Liver (tissue), 9 donors: Measurements from ENCODE around the gene RAI1. TPM values are rescaled to one million over a fixed set of nuclear protein-coding genes. Genes with fewer than 3 reads are reported as not detected.

Experiments
- DNase-seq: peaks from one replicate; pipeline ENCODE4 v3.0.0-alpha.2; 2017; ENCODE audit warnings: low spot score
- H3K27ac ChIP-seq, 2 donors: one replicate each; pipeline ENCODE4 v1.7.0; 2013; ENCODE audit warnings: inconsistent platforms in 2 of 2, low read length in 2 of 2, control low read depth in 1 of 2, low read depth in 1 of 2, mild to moderate bottlenecking in 1 of 2
- H3K27me3 ChIP-seq, 4 donors: one replicate each; pipeline versions ENCODE4 v1.6.1 to v1.7.0; 2013; ENCODE audit warnings: low read length in 3 of 4, inconsistent platforms in 1 of 4, mild to moderate bottlenecking in 1 of 4, moderate library complexity in 1 of 4; ENCODE audit not compliant: control insufficient read depth in 4 of 4, insufficient read depth in 4 of 4
- H3K36me3 ChIP-seq, 4 donors: one replicate each; pipeline versions ENCODE4 v1.6.1 to v1.7.0; 2013; ENCODE audit warnings: low read length in 3 of 4, mild to moderate bottlenecking in 3 of 4, low read depth in 1 of 4, moderate library complexity in 1 of 4; ENCODE audit not compliant: control insufficient read depth in 4 of 4, insufficient read depth in 3 of 4
- H3K4me1 ChIP-seq, 4 donors: one replicate each; pipeline versions ENCODE4 v1.6.1 to v1.7.0; 2013; ENCODE audit warnings: low read length in 3 of 4, mild to moderate bottlenecking in 3 of 4, moderate library complexity in 1 of 4; ENCODE audit not compliant: control insufficient read depth in 4 of 4, insufficient read depth in 4 of 4
- H3K4me3 ChIP-seq, 3 donors: one replicate each; pipeline versions ENCODE4 v1.6.1 to v1.7.0; 2013; ENCODE audit warnings: low read length in 3 of 3, control low read depth in 1 of 3, low read depth in 1 of 3, mild to moderate bottlenecking in 1 of 3
- H3K9ac ChIP-seq, 2 donors: one replicate each; pipeline ENCODE4 v1.7.0; 2013; ENCODE audit warnings: low read length in 2 of 2, mild to moderate bottlenecking in 2 of 2, moderate library complexity in 2 of 2, control low read depth in 1 of 2, low read depth in 1 of 2
- H3K9me3 ChIP-seq, 4 donors: one replicate each; pipeline versions ENCODE4 v1.6.1 to v1.7.0; 2013; ENCODE audit warnings: low read length in 3 of 4; ENCODE audit not compliant: control insufficient read depth in 4 of 4
- EGR1 ChIP-seq, 2 donors: IDR thresholded peaks; 2 replicates each; pipeline ENCODE4 v1.6.1; 2016 to 2018; ENCODE audit warnings: antibody characterized with exemption in 2 of 2, low read depth in 2 of 2
- HNF4A ChIP-seq, 2 donors: conservative IDR thresholded peaks; 2 replicates each; pipeline ENCODE4 v1.6.1; 2016; ENCODE audit warnings: antibody characterized with exemption in 2 of 2, mild to moderate bottlenecking in 2 of 2
- HNF4G ChIP-seq: IDR thresholded peaks from 2 replicates; pipeline ENCODE4 v1.6.1; 2016; ENCODE audit warnings: antibody characterized with exemption
- JUND ChIP-seq, 2 donors: IDR thresholded peaks; 2 replicates each; pipeline ENCODE4 v1.6.1; 2016; ENCODE audit warnings: antibody characterized with exemption in 2 of 2
- NR2F2 ChIP-seq: IDR thresholded peaks from 2 replicates; pipeline ENCODE4 v1.6.1; 2016; ENCODE audit warnings: antibody characterized with exemption
- RAD21 ChIP-seq, 2 donors: IDR thresholded peaks; 2 replicates each; pipeline ENCODE4 v1.6.1; 2016; ENCODE audit warnings: antibody characterized with exemption in 2 of 2, mild to moderate bottlenecking in 2 of 2
- REST ChIP-seq: IDR thresholded peaks from 2 replicates; pipeline ENCODE4 v1.6.1; 2016; ENCODE audit warnings: antibody characterized with exemption, mild to moderate bottlenecking
- RXRA ChIP-seq, 2 donors: IDR thresholded peaks; 2 replicates each; pipeline ENCODE4 v1.6.1; 2017 to 2018; ENCODE audit warnings: antibody characterized with exemption in 2 of 2, mild to moderate bottlenecking in 1 of 2
- SP1 ChIP-seq: IDR thresholded peaks from 2 replicates; pipeline ENCODE4 v1.6.1; 2018; ENCODE audit warnings: antibody characterized with exemption, mild to moderate bottlenecking
- TAF1 ChIP-seq: conservative IDR thresholded peaks from 2 replicates; pipeline ENCODE4 v1.6.1; 2016; ENCODE audit warnings: antibody characterized with exemption, mild to moderate bottlenecking
- YY1 ChIP-seq: IDR thresholded peaks from 2 replicates; pipeline ENCODE4 v1.6.1; 2016; ENCODE audit warnings: antibody characterized with exemption, mild to moderate bottlenecking
- ZBTB33 ChIP-seq: IDR thresholded peaks from 2 replicates; pipeline ENCODE4 v1.6.1; 2016; ENCODE audit warnings: antibody characterized with exemption
- WGBS: extraction: QIAGEN DNeasy Blood & Tissue Kit; methylation state at CpG from one replicate; pipeline ENCODE4 v1.1.7; 2013; 5-methylcytosine and 5-hydroxymethylcytosine counted together
- polyA plus RNA-seq, 2 donors: library from polyadenylated mRNA; stranded (reverse) in 1 of 2; unstranded in 1 of 2; fragments of 200-250 nt in 1 of 2; fragments of >200 nt in 1 of 2; fragmentation: Nextera tagmentation in 1 of 2; extraction: Ambion mirVana in 1 of 2; gene quantifications; one replicate each; pipeline versions ENCODE4 v1.2.1 to v1.2.3, GENCODE V29; 2013 to 2015
- total RNA-seq, 2 donors: library from RNA; depleted of rRNA; stranded (reverse); fragments of >200 nt; gene quantifications; one replicate each; pipeline ENCODE4 v1.2.3, GENCODE V29; 2014
- TF ChIP-seq, protein P1 (sequence below): IDR thresholded peaks from 2 replicates; pipeline ENCODE4 v1.6.1; 2016; ENCODE audit warnings: antibody characterized with exemption
- donor health status: healthy.
- donor health status: healthy.
- donor health status: healthy.
- donor health status: healthy.
- donor health status: healthy.

RAI1 gene
- total and polyA plus RNA-seq, 4 donors, result 0.57 to 7.6 (median 5.3) TPM

GRCh38 chr17:17837380-17837821 lies 156.1 kb downstream of the RAI1 start:
- H3K27me3 ChIP-seq, result no peaks in the 10 kb centered on the region
- H3K4me1 ChIP-seq, result peaks cover 30 to 70% (median 47%) of the 10 kb centered on the region in 4 donors
- no peaks in the 10 kb centered on the region for H3K9me3 ChIP-seq
- no peaks in the 10 kb centered on the region for H3K36me3 ChIP-seq
- H3K9ac ChIP-seq, result peak overlapping the region; percentile 85 to 98
- peak overlapping the region; percentile 97 to 100 for H3K27ac ChIP-seq
- no peak for DNase-seq
- TF ChIP-seq NR2F2 (peak; percentile 32), HNF4G (no peak), JUND (IDR thresholded peaks at IDR 0.05) (peak in 1 of 2 donors; percentile 20)
- peak overlapping the region in 1 of 3 donors; percentile 86 for H3K4me3 ChIP-seq
- WGBS, result 37% methylated on average over 3 of the region's 3 CpGs

GRCh38 chr17:17837966-17838962 lies 157.0 kb downstream of the RAI1 start:
- Histone ChIP-seq H3K36me3 (no peaks in the 10 kb centered on the region), H3K4me1 (peaks cover 30 to 69% (median 46%) of the 10 kb centered on the region in 4 donors), H3K9ac (peak overlapping the region; percentile 85 to 98), H3K9me3 (no peaks in the 10 kb centered on the region), H3K27ac (peak overlapping the region; percentile 97 to 100), H3K4me3 (no peak overlapping the region), H3K27me3 (no peaks in the 10 kb centered on the region)
- TF ChIP-seq YY1 (peak; percentile 31), RXRA (IDR thresholded peaks at IDR 0.05) (peak in 1 of 2 donors; percentile 10), TAF1 (no peak), RAD21 (IDR thresholded peaks at IDR 0.05) (peak in 1 of 2 donors; percentile 6), SP1 (peak; percentile 43), ZBTB33 (no peak)
- WGBS, result 67% methylated on average over 11 of the region's 11 CpGs
- DNase-seq, result no peak

DNA sequence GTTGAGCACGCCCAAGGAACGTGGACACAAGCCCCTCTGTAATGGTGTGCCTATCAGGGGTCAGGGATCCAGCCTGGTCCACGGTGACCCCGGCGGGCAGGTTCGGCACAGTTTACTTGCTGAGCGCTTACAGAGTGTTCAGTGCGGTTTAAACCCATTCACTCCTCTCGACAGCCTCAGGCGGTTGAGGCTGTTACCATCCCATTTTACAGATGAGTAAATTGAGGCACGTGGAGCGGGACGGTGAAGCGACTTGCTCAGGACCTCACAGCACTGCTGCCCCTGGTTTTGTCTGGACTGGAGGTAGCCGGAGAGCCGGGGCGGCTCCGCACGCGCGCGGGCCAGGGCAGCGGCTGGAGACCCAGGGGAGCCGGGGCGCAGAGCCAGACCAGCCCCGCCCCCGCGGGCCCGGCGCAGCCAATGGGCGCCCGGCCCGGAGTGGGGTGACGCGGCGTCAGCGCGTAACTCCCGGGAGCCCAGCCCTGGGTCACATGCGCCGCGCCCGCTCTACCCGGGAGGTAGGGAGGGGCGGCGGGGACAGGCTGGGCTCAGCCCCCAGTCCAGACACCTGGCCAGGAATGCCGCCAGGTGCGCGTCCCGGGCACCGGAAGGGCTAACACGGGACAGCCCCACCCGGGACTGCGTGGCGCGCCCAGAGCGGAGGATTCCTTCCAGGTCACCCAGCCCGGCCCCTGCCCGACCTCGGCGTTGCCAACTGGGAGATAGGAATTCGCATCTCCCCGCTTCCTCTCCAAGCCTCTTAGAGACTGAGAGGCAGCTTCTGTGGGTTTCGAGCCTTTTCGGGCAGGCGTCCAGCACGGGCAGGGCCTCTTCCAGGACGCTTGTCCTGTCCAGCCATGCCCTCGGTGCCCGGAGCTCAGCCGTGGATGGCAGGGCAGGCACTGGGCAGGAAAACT lies 158.8 kb downstream of the RAI1 start:
- no peaks in the 10 kb centered on the region for H3K36me3 ChIP-seq
- peak overlapping the region; percentile 97 to 100 for H3K27ac ChIP-seq
- H3K9ac ChIP-seq, result peak overlapping the region; percentile 6 to 45
- no peaks in the 10 kb centered on the region for H3K9me3 ChIP-seq
- WGBS, result 2% methylated on average over 71 of the region's 71 CpGs
- peaks cover 25 to 55% (median 44%) of the 10 kb centered on the region in 4 donors for H3K4me1 ChIP-seq
- peak; percentile 89 for DNase-seq
- no peaks in the 10 kb centered on the region for H3K27me3 ChIP-seq
- peak overlapping the region; percentile 18 to 58 (median 28) for H3K4me3 ChIP-seq
- TF ChIP-seq ZBTB33, result no peak
- TF ChIP-seq YY1, result peak; percentile 52
- peak; percentile 79 to 80 for TF ChIP-seq RXRA (IDR thresholded peaks at IDR 0.05)
- TF ChIP-seq REST, result peak; percentile 58
- peak; percentile 81 for TF ChIP-seq SP1
- TF ChIP-seq, protein P1, sequence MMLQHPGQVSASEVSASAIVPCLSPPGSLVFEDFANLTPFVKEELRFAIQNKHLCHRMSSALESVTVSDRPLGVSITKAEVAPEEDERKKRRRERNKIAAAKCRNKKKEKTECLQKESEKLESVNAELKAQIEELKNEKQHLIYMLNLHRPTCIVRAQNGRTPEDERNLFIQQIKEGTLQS, result no peak
- TF ChIP-seq EGR1 (IDR thresholded peaks at IDR 0.05; ENCODE audit: low read depth in 2 of 2), result peak in 1 of 2 donors; percentile 52
- peak; percentile 6 to 64 for TF ChIP-seq HNF4A (conservative IDR thresholded peaks at IDR 0.05)
